ENCODE results near the gene USP27X. TPM values are rescaled to one million over a fixed set of nuclear protein-coding genes. Genes with fewer than 3 reads are reported as not detected.

USP27X gene
- 1 to 10 TPM; 3.1 to 3.7 TPM for total RNA-seq

GRCh38 chrX:49878834-49879655 is at the start of gene USP27X:
Gene USP27X (plus strand): TSS chrX:49879484. CDS start chrX:49880308, 824 bp downstream.

GRCh38 chrX:49922291-49923241 is 43.3 kb downstream of the USP27X start, which contains the start of gene CLCN5:
Gene CLCN5 (plus strand): TSS chrX:49922596. CDS start chrX:49925299, 2,703 bp downstream.

Other genes with a start within 250 kb of the USP27X start
- not detected for gene PAGE1, start 183.5 kb upstream of the USP27X start, total RNA-seq
- gene PAGE4, start 50.2 kb upstream of the USP27X start, total RNA-seq, result not detected
- gene CLCN5, start 43.1 kb downstream of the USP27X start, total RNA-seq, result 10 to 100 TPM; 28.0 to 42.7 TPM

Data from melanocyte of skin (primary cell).